ENCODE data around the gene STRIP1.
A peak's percentile ranks its signal among the peaks of the same experiment; 100 is the strongest.
"Not testable (repeated sequence)": the region's sequence is repeated elsewhere in the genome, so short reads cannot be mapped to it uniquely, and the experiment has no call there.

The STRIP1 gene

DNA sequence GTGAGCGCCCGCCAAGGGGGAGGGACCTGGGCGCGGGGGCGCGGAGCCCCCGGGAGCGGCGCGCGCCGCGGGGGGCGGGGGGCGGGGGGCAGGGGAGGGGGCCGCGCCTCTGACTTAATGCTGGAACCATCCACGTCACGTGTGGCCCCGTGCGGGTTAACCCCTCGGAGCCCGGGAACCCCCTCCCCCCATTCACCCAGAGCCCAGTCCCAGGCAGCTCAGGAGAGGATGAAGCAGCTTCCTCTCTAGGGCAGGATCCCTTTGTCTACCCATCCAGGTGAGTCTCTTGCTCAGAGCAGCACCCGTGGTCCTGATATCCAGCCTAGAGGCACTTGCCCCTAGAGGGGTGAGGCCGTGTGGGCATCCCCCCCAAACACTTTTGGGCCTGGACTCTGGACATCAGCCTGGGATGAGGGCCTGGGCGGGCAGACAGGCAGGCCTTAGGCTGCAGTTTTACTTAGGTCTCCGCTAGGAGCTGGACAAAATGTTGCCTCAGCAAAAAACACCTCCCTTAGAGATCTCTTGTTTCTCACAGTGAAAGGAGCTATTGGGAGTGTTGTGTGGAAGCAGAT, 36.3 kb downstream of the STRIP1 start, which contains the start of gene ALX3:
TSS of gene ALX3 (minus strand) at position 2 of the 572 bp plus-strand sequence. CDS start 60 bp downstream, outside the sequence.
- H3K14ac ChIP-seq (ENCODE audit: low read length) = no peak within 1 kb of the TSS
- H2AFZ ChIP-seq (ENCODE audit: low read length) = peak within 1 kb of the TSS; percentile 72
- WGBS, 2 donors (ENCODE audit: extremely low coverage in 2 of 2, insufficient read length in 2 of 2, insufficient replicate concordance in 1 of 2) = no CpG with 5 or more reads among the region's 27 CpGs
- no peak within 1 kb of the TSS for H3K27ac ChIP-seq (replicated peaks; ENCODE audit: low read length)
- no peak within 1 kb of the TSS for H2BK120ac ChIP-seq (ENCODE audit: low read depth, low read length)
- peaks cover 4 to 6% of the 10 kb centered on the region in 2 donors for H3K9me3 ChIP-seq (replicated peaks in 1 of 2; ENCODE audit: control insufficient read depth in 2 of 2, insufficient read depth in 1 of 2, low read depth in 1 of 2, low read length in 2 of 2)
- H4K8ac ChIP-seq (ENCODE audit: low read depth, low read length) = no peak within 1 kb of the TSS
- H3K4ac ChIP-seq (ENCODE audit: low read length) = no peak within 1 kb of the TSS
- H3K4me1 ChIP-seq (ENCODE audit: control insufficient read depth in 2 of 2, insufficient read depth in 1 of 2, low read depth in 1 of 2, low read length in 2 of 2) = peaks cover 0 to 7% of the 10 kb centered on the region in 2 donors
- peak within 1 kb of the TSS; percentile 90 for H3K4me2 ChIP-seq (ENCODE audit: insufficient read depth, low read length, poor library complexity, severe bottlenecking)
- peak within 1 kb of the TSS; percentile 75 for H3K9ac ChIP-seq (ENCODE audit: low read depth, low read length, poor library complexity)
- peak within 1 kb of the TSS in 1 of 2 donors; percentile 63 for H3K4me3 ChIP-seq (ENCODE audit: low read length in 2 of 2)
- peaks cover 38 to 94% (median 65%) of the 10 kb centered on the region in 3 experiments for H3K27me3 ChIP-seq (ENCODE audit: control insufficient read depth in 3 of 3, insufficient read depth in 3 of 3, low read depth in 1 of 3, low read length in 3 of 3)
- H2AK5ac ChIP-seq (ENCODE audit: low read depth, low read length) = peak within 1 kb of the TSS; percentile 8
- peak within 1 kb of the TSS; percentile 8 for H2BK15ac ChIP-seq (ENCODE audit: low read length)
- no peaks in the 10 kb centered on the region for H3K79me1 ChIP-seq (ENCODE audit: low read depth, low read length)
- H2BK12ac ChIP-seq (ENCODE audit: low read length) = no peak within 1 kb of the TSS
- peak within 1 kb of the TSS; percentile 69 for H3K18ac ChIP-seq (ENCODE audit: low read length)
- H3K23ac ChIP-seq (ENCODE audit: low read depth, low read length, poor library complexity) = peak within 1 kb of the TSS; percentile 60
- no peak within 1 kb of the TSS for H4K91ac ChIP-seq (ENCODE audit: low read depth, low read length, poor library complexity)
- H2BK5ac ChIP-seq (ENCODE audit: low read length) = peak within 1 kb of the TSS; percentile 8
- H3K36me3 ChIP-seq (replicated peaks in 1 of 2; ENCODE audit: control insufficient read depth in 2 of 2, insufficient read depth in 2 of 2, low read length in 2 of 2) = no peaks in the 10 kb centered on the region
- no peak for DNase-seq (ENCODE audit: low spot score)

DNA sequence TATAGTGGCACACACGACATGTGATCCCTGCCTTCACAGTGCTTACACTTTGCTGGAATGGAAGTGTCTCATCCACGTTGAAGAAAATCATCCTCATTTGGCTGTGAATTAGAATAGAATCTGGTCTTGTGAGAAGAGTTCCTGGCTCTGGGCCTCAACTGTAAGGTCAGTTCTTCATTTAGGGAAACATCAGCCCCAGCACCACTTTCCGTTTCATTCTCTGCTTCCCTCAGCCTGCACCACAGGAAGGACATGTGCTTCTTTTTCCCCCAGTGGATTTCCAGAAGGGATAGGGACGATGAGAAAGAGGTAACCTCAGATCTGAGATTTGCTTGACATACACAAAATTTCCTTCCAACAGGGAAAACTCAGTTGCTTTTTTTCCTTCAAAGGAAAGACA, 39.7 kb downstream of the STRIP1 start:
- no peak overlapping the region for H2BK5ac ChIP-seq (ENCODE audit: low read length)
- H2BK120ac ChIP-seq (ENCODE audit: low read depth, low read length) = no peak overlapping the region
- no peak overlapping the region for H3K14ac ChIP-seq (ENCODE audit: low read length)
- DNase-seq (ENCODE audit: low spot score) = no peak
- no peak overlapping the region for H3K4ac ChIP-seq (ENCODE audit: low read length)
- H2BK15ac ChIP-seq (ENCODE audit: low read length) = no peak overlapping the region
- H3K79me1 ChIP-seq (ENCODE audit: low read depth, low read length) = no peaks in the 10 kb centered on the region
- H2AK5ac ChIP-seq (ENCODE audit: low read depth, low read length) = no peak overlapping the region
- H3K27ac ChIP-seq (replicated peaks; ENCODE audit: low read length) = no peak overlapping the region
- H4K91ac ChIP-seq (ENCODE audit: low read depth, low read length, poor library complexity) = no peak overlapping the region
- no peak overlapping the region for H3K18ac ChIP-seq (ENCODE audit: low read length)
- no peak overlapping the region for H2AFZ ChIP-seq (ENCODE audit: low read length)
- no peak overlapping the region for H3K4me2 ChIP-seq (ENCODE audit: insufficient read depth, low read length, poor library complexity, severe bottlenecking)
- H3K4me3 ChIP-seq (ENCODE audit: low read length in 2 of 2) = no peak overlapping the region
- H3K9ac ChIP-seq (ENCODE audit: low read depth, low read length, poor library complexity) = no peak overlapping the region
- peaks cover 0 to 5% of the 10 kb centered on the region in 2 donors for H3K4me1 ChIP-seq (ENCODE audit: control insufficient read depth in 2 of 2, insufficient read depth in 1 of 2, low read depth in 1 of 2, low read length in 2 of 2)
- no peak overlapping the region for H4K8ac ChIP-seq (ENCODE audit: low read depth, low read length)
- H3K27me3 ChIP-seq (ENCODE audit: control insufficient read depth in 3 of 3, insufficient read depth in 3 of 3, low read depth in 1 of 3, low read length in 3 of 3) = peaks cover 14 to 95% (median 34%) of the 10 kb centered on the region in 3 experiments
- H2BK12ac ChIP-seq (ENCODE audit: low read length) = no peak overlapping the region
- H3K9me3 ChIP-seq (replicated peaks in 1 of 2; ENCODE audit: control insufficient read depth in 2 of 2, insufficient read depth in 1 of 2, low read depth in 1 of 2, low read length in 2 of 2) = no peaks in the 10 kb centered on the region
- H3K23ac ChIP-seq (ENCODE audit: low read depth, low read length, poor library complexity) = no peak overlapping the region
- no CpG with 5 or more reads among the region's 4 CpGs for WGBS, 2 donors (ENCODE audit: extremely low coverage in 2 of 2, insufficient read length in 2 of 2, insufficient replicate concordance in 1 of 2)
- H3K36me3 ChIP-seq (replicated peaks in 1 of 2; ENCODE audit: control insufficient read depth in 2 of 2, insufficient read depth in 2 of 2, low read length in 2 of 2) = no peaks in the 10 kb centered on the region

DNA sequence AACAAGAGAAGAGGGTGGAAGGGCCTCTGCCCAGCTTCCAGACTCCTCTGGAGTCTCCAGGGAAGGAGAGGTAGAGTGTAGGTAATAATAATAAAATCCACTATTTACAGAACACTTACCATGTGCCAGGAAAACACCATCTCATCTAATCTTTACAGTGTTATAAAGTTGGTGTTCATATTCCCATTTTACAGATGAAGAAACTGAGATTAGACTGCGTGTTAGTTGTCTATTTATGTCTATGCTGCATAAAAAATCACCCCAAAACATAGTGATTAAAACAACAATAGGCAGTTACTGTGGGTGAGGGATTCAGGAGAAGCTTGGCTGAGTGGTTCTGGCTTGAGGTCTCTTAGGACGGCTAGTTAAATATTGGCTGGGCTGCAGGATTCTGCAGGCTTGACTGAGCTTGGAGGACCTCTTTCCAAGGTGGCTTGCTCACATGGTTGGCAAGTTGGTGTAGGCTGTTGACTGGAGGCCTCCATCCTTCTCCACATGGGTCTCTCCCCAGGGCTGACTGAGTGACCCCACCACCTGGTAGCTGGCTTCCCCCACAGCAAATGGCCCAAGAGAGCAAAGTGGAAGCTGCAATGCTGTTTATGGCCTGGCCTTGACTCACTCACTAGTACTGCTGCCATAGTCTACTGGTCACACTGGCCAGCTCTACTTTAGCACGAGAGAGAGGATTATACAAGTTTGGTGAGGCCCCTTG, 42.5 kb downstream of the STRIP1 start:
- Histone ChIP-seq H3K4me2 (ENCODE audit: insufficient read depth, low read length, poor library complexity, severe bottlenecking) (no peak overlapping the region), H3K4me1 (ENCODE audit: control insufficient read depth in 2 of 2, insufficient read depth in 1 of 2, low read depth in 1 of 2, low read length in 2 of 2) (no peaks in the 10 kb centered on the region), H2BK15ac (ENCODE audit: low read length) (no peak overlapping the region), H3K36me3 (replicated peaks in 1 of 2; ENCODE audit: control insufficient read depth in 2 of 2, insufficient read depth in 2 of 2, low read length in 2 of 2) (no peaks in the 10 kb centered on the region), H3K23ac (ENCODE audit: low read depth, low read length, poor library complexity) (no peak overlapping the region), H3K4ac (ENCODE audit: low read length) (no peak overlapping the region), H3K9me3 (replicated peaks in 1 of 2; ENCODE audit: control insufficient read depth in 2 of 2, insufficient read depth in 1 of 2, low read depth in 1 of 2, low read length in 2 of 2) (no peaks in the 10 kb centered on the region), H3K79me1 (ENCODE audit: low read depth, low read length) (peaks cover 2% of the 10 kb centered on the region), H2BK12ac (ENCODE audit: low read length) (no peak overlapping the region), H3K14ac (ENCODE audit: low read length) (no peak overlapping the region), H2AFZ (ENCODE audit: low read length) (no peak overlapping the region), H3K18ac (ENCODE audit: low read length) (no peak overlapping the region), H2AK5ac (ENCODE audit: low read depth, low read length) (no peak overlapping the region), H3K27ac (replicated peaks; ENCODE audit: low read length) (no peak overlapping the region), H3K9ac (ENCODE audit: low read depth, low read length, poor library complexity) (no peak overlapping the region), H4K8ac (ENCODE audit: low read depth, low read length) (no peak overlapping the region), H3K4me3 (ENCODE audit: low read length in 2 of 2) (no peak overlapping the region), H4K91ac (ENCODE audit: low read depth, low read length, poor library complexity) (no peak overlapping the region), H2BK120ac (ENCODE audit: low read depth, low read length) (no peak overlapping the region), H3K27me3 (ENCODE audit: control insufficient read depth in 3 of 3, insufficient read depth in 3 of 3, low read depth in 1 of 3, low read length in 3 of 3) (peaks cover 0 to 92% (median 21%) of the 10 kb centered on the region in 3 experiments), H2BK5ac (ENCODE audit: low read length) (no peak overlapping the region)
- DNase-seq (ENCODE audit: low spot score) = no peak
- no CpG with 5 or more reads among the region's 3 CpGs for WGBS, 2 donors (ENCODE audit: extremely low coverage in 2 of 2, insufficient read length in 2 of 2, insufficient replicate concordance in 1 of 2)

DNA sequence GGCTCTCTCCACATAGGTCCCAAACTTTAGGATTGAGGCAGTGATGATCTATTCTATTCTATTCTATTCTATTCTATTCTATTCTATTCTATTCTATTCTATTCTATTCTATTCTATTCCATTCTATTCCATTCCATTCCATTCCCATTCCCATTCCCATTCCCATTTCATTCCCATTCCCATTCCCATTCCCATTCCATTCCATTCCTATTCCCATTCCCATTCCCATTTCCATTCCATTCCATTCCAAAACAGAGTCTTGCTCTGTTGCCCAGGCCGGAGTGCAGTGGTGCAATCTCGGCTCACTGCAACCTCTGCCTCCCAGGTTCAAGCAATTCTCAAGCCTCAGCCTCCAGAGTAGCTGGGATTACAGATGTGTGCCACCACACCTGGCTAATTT, 45.6 kb downstream of the STRIP1 start:
- not testable (repeated sequence) for H3K4ac ChIP-seq (ENCODE audit: low read length); H3K23ac ChIP-seq (ENCODE audit: low read depth, low read length, poor library complexity); H4K8ac ChIP-seq (ENCODE audit: low read depth, low read length); H3K9me3 ChIP-seq (replicated peaks in 1 of 2; ENCODE audit: control insufficient read depth in 2 of 2, insufficient read depth in 1 of 2, low read depth in 1 of 2, low read length in 2 of 2); H2BK120ac ChIP-seq (ENCODE audit: low read depth, low read length); H2AFZ ChIP-seq (ENCODE audit: low read length); H3K79me1 ChIP-seq (ENCODE audit: low read depth, low read length); H2BK5ac ChIP-seq (ENCODE audit: low read length); H3K18ac ChIP-seq (ENCODE audit: low read length); H3K4me3 ChIP-seq (ENCODE audit: low read length in 2 of 2); H3K4me2 ChIP-seq (ENCODE audit: insufficient read depth, low read length, poor library complexity, severe bottlenecking); H3K4me1 ChIP-seq (ENCODE audit: control insufficient read depth in 2 of 2, insufficient read depth in 1 of 2, low read depth in 1 of 2, low read length in 2 of 2); H3K36me3 ChIP-seq (replicated peaks in 1 of 2; ENCODE audit: control insufficient read depth in 2 of 2, insufficient read depth in 2 of 2, low read length in 2 of 2); H2BK12ac ChIP-seq (ENCODE audit: low read length); H2BK15ac ChIP-seq (ENCODE audit: low read length); H3K14ac ChIP-seq (ENCODE audit: low read length); H3K9ac ChIP-seq (ENCODE audit: low read depth, low read length, poor library complexity); H3K27ac ChIP-seq (replicated peaks; ENCODE audit: low read length); DNase-seq (ENCODE audit: low spot score); H2AK5ac ChIP-seq (ENCODE audit: low read depth, low read length); H4K91ac ChIP-seq (ENCODE audit: low read depth, low read length, poor library complexity)
- WGBS, 2 donors (ENCODE audit: extremely low coverage in 2 of 2, insufficient read length in 2 of 2, insufficient replicate concordance in 1 of 2) = no CpG with 5 or more reads among the region's 2 CpGs
- peaks cover 26 to 93% (median 43%) of the 10 kb centered on the region in 3 experiments for H3K27me3 ChIP-seq (ENCODE audit: control insufficient read depth in 3 of 3, insufficient read depth in 3 of 3, low read depth in 1 of 3, low read length in 3 of 3)
